HEK293T (cell line): ENCODE data around the gene PRICKLE2.

Experiments
- CTCF ChIA-PET: fragments of 350-600 bp; formaldehyde crosslinking; extraction: SDS; loops from one replicate; lab custom pipeline; 2021; ENCODE audit warnings: antibody characterized with exemption, inconsistent platforms; lab: Yijun Ruan, JAX
- POLR2A ChIA-PET: fragments of 350-600 bp; formaldehyde crosslinking; extraction: SDS; loops from one replicate; lab custom pipeline; 2020; ENCODE audit warnings: antibody characterized with exemption, inconsistent platforms; lab: Yijun Ruan, JAX
- DNase-seq: peaks from one replicate; pipeline ENCODE4 v3.0.0; 2012; ENCODE audit warnings: mixed read lengths; ENCODE audit errors: extremely low spot score
- ARNT ChIP-seq: fragments of 450-650 bp; IDR thresholded peaks from 2 replicates; pipeline ENCODE4 v1.6.1; 2017; ENCODE audit warnings: mild to moderate bottlenecking
- BHLHE40 ChIP-seq: fragments of 450-650 bp; IDR thresholded peaks from 2 replicates; pipeline ENCODE4 v1.6.1; 2016; ENCODE audit warnings: mild to moderate bottlenecking, moderate library complexity, borderline replicate concordance
- CTBP1 ChIP-seq: fragments of 450-650 bp; IDR thresholded peaks from 2 replicates; pipeline ENCODE4 v1.6.1; 2016; ENCODE audit warnings: borderline replicate concordance
- ELF4 ChIP-seq: fragments of 450-650 bp; IDR thresholded peaks from 2 replicates; pipeline ENCODE4 v1.6.1; 2017; ENCODE audit warnings: antibody characterized with exemption
- FOXA1 ChIP-seq: fragments of 450-650 bp; IDR thresholded peaks from 2 replicates; pipeline ENCODE4 v1.6.1; 2016; ENCODE audit warnings: mild to moderate bottlenecking
- FOXK2 ChIP-seq: fragments of 450-650 bp; IDR thresholded peaks from 2 replicates; pipeline ENCODE4 v1.6.1; 2016; ENCODE audit warnings: mild to moderate bottlenecking
- FOXM1 ChIP-seq: fragments of 450-650 bp; IDR thresholded peaks from 2 replicates; pipeline ENCODE4 v1.6.1; 2017; ENCODE audit warnings: mild to moderate bottlenecking, borderline replicate concordance
- HDGF ChIP-seq: fragments of 450-650 bp; IDR thresholded peaks from 2 replicates; pipeline ENCODE4 v1.6.1; 2017; ENCODE audit warnings: antibody characterized with exemption, borderline replicate concordance
- L3MBTL2 ChIP-seq: fragments of 450-650 bp; conservative IDR thresholded peaks from 2 replicates; pipeline ENCODE4 v1.6.1; 2016; ENCODE audit warnings: mild to moderate bottlenecking
- LEF1 ChIP-seq: fragments of 450-650 bp; IDR thresholded peaks from 2 replicates; pipeline ENCODE4 v1.6.1; 2017; ENCODE audit warnings: mild to moderate bottlenecking, borderline replicate concordance
- NFRKB ChIP-seq: fragments of 450-650 bp; IDR thresholded peaks from 2 replicates; pipeline ENCODE4 v1.6.1; 2016; ENCODE audit warnings: mild to moderate bottlenecking, moderate library complexity
- PKNOX1 ChIP-seq: fragments of 450-650 bp; IDR thresholded peaks from 2 replicates; pipeline ENCODE4 v1.6.1; 2016
- SP1 ChIP-seq: fragments of 450-650 bp; IDR thresholded peaks from 2 replicates; pipeline ENCODE4 v1.6.1; 2017
- SUZ12 ChIP-seq: fragments of 450-650 bp; IDR thresholded peaks from 2 replicates; pipeline ENCODE4 v1.6.1; 2016; ENCODE audit warnings: mild to moderate bottlenecking
- TARDBP ChIP-seq: fragments of 450-650 bp; IDR thresholded peaks from 2 replicates; pipeline ENCODE4 v1.6.1; 2016
- ZNF384 ChIP-seq: fragments of 450-650 bp; IDR thresholded peaks from 2 replicates; pipeline ENCODE4 v1.6.1; 2016

Gene PRICKLE2

GRCh38 chr3:64242435-64242834 is 17.2 kb upstream of the PRICKLE2 start:
- TF ChIP-seq LEF1 (no peak), ELF4 (no peak), L3MBTL2 (no peak), SUZ12 (no peak), ARNT (no peak), ZNF384 (no peak), TARDBP (no peak), HDGF (no peak), NFRKB (no peak), BHLHE40 (no peak)
- ChIA-PET CTCF (interaction anchor here (0.7 kb wide), 1 partner anchor 69 kb away, joined by 4 read pairs; no protein-coding TSS in a partner anchor), POLR2A (no interaction called here)
- no peak for DNase-seq

- TF ChIP-seq FOXA1 = no peak
- POLR2A ChIA-PET = no interaction called here
- no peak for DNase-seq
- CTCF ChIA-PET = no interaction called here
Measured at GRCh38 chr3:64240959-64241358, 15.7 kb upstream of the PRICKLE2 start.

GRCh38 chr3:64240396-64240795 is 15.1 kb upstream of the PRICKLE2 start:
- ChIA-PET POLR2A (no interaction called here), CTCF (interaction anchor here (0.7 kb wide), 1 partner anchor 25 kb away, joined by 3 read pairs; no protein-coding TSS in a partner anchor)

GRCh38 chr3:64239841-64240240 is 14.6 kb upstream of the PRICKLE2 start:
- TF ChIP-seq ZNF384 (peak; percentile 44), SP1 (no peak), PKNOX1 (no peak), TARDBP (no peak)
- CTCF ChIA-PET = interaction anchor here (0.6 to 0.7 kb wide), 2 partner anchors 25 to 90 kb away, joined by 3 to 7 read pairs; no protein-coding TSS in a partner anchor
- DNase-seq = no peak
- POLR2A ChIA-PET = interaction anchor here (1.4 kb wide), 1 partner anchor 15 kb away, joined by 4 read pairs; the partner anchor contains the start of gene PRICKLE2

More at GRCh38 chr3:64240396-64240795, 15.1 kb upstream of the PRICKLE2 start:
- no peak for DNase-seq
- TF ChIP-seq ZNF384 (no peak), TARDBP (no peak), NFRKB (no peak), PKNOX1 (no peak), LEF1 (no peak), SP1 (no peak), FOXA1 (no peak)

GRCh38 chr3:64238971-64239667 is 13.9 kb upstream of the PRICKLE2 start:
- DNase-seq = peak; percentile 57
- TF ChIP-seq BHLHE40 (no peak), CTBP1 (peak; percentile 43; the same call in 1 of the 2 replicates), PKNOX1 (peak; percentile 96), FOXK2 (no peak), SP1 (no peak), LEF1 (peak; percentile 49; the same call in 1 of the 2 replicates), ELF4 (no peak), ZNF384 (no peak), ARNT (peak; percentile 96), NFRKB (no peak)
- POLR2A ChIA-PET = interaction anchor here (1.4 kb wide), 1 partner anchor 14 kb away, joined by 4 read pairs; the partner anchor contains the start of gene PRICKLE2
- CTCF ChIA-PET = interaction anchor here (0.6 kb wide), 1 partner anchor 89 kb away, joined by 7 read pairs; no protein-coding TSS in a partner anchor

GRCh38 chr3:64237083-64237482 is 11.8 kb upstream of the PRICKLE2 start:
- TF ChIP-seq BHLHE40 (no peak), HDGF (no peak)
- CTCF ChIA-PET = no interaction called here
- POLR2A ChIA-PET = interaction anchor here (1.0 to 1.2 kb wide), 2 partner anchors 11 to 50 kb away, joined by 3 read pairs; no protein-coding TSS in a partner anchor
- no peak for DNase-seq

GRCh38 chr3:64235605-64236004 is 10.3 kb upstream of the PRICKLE2 start:
- POLR2A ChIA-PET = no interaction called here
- DNase-seq = no peak
- TF ChIP-seq FOXA1 = no peak
- TF ChIP-seq ELF4 = no peak
- TF ChIP-seq SP1 = no peak
- no peak for TF ChIP-seq FOXM1
- TF ChIP-seq HDGF = no peak
- no peak for TF ChIP-seq L3MBTL2
- TF ChIP-seq TARDBP = no peak
- TF ChIP-seq SUZ12 = no peak
- no peak for TF ChIP-seq BHLHE40
- TF ChIP-seq LEF1 = no peak
- no peak for TF ChIP-seq CTBP1
- TF ChIP-seq NFRKB = no peak
- no peak for TF ChIP-seq FOXK2
- TF ChIP-seq PKNOX1 = no peak
- TF ChIP-seq ARNT = no peak
- TF ChIP-seq ZNF384 = no peak
- CTCF ChIA-PET = no interaction called here
